GM23248 (cell line): ENCODE results near the gene ZNF385B.

Experiments
- EZH2 ChIP-seq: fragments of 200-600 bp; sonication (generic); IDR thresholded peaks from 2 replicates; pipeline ENCODE4 v1.6.1; 2018; ENCODE audit warnings: antibody characterized with exemption, mild to moderate bottlenecking; ENCODE audit not compliant: insufficient read depth, poor library complexity, severe bottlenecking
- EZH2phosphoT487 ChIP-seq: fragments of 200-600 bp; sonication (generic); IDR thresholded peaks from 2 replicates; pipeline ENCODE4 v1.6.1; 2018; ENCODE audit warnings: antibody characterized with exemption, moderate library complexity, mild to moderate bottlenecking, low read depth; ENCODE audit not compliant: insufficient read depth

DNA sequence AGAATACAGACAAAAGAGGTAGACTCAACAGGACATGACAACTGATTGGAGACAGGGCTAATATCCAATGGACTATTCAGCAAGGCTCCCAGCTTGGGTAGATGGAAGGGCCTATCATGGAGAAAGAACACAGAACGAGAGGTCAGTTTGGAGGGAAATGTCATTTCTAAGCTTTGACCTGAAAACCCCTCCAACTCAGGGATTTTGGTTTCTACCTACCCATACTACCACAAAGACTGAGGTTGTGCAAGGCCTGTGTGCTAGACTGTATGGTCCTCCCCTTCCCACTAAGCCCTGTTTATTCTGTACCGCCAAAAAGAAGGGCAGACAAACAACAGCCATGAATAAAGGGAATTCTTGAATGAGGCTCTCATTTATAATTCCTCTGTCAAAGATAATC lies 288.9 kb downstream of the ZNF385B start:
- no peak for TF ChIP-seq EZH2phosphoT487
- no peak for TF ChIP-seq EZH2
